Activated CD4-positive, alpha-beta T cell treated with anti-CD3 and anti-CD28 coated beads, Interleukin-2, amount 50 U/mL, for 4 hours (primary cell): ENCODE data around the gene ROR1.

ENCODE experiments used
- DNase-seq, 2 experiments: peaks; one replicate each; pipeline ENCODE4 v3.0.0-alpha.2; 2020

Gene ROR1

GRCh38 chr1:64162804-64163203 lies 389.0 kb downstream of the ROR1 start:
- DNase-seq: no peak

DNA sequence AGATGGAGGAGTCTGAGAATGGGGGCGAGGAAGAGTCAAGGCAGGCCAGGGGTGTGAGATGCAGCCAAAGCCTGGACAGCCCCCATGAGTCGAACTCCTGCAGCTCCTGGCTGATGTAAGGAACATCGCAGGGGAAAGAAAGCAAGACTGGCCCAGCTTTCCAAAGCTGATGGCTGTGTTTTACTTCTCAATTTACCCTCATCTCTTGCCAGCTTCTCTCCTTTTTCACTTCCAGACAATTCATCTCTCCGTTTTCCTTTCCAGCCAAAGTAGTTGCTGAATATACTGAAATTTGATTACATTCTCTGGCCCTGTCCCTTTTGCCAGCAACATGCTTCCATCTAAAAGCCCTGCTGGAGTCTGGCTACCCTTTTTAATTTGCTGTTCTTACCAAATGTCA lies 389.6 kb downstream of the ROR1 start:
- no peak for DNase-seq

- DNase-seq: no peak
Measured at GRCh38 chr1:64163970-64164369, 390.2 kb downstream of the ROR1 start.

- DNase-seq: no peak
Measured at GRCh38 chr1:64166629-64167028, 392.8 kb downstream of the ROR1 start.

GRCh38 chr1:64167176-64167575 lies 393.4 kb downstream of the ROR1 start:
- DNase-seq: no peak

DNA sequence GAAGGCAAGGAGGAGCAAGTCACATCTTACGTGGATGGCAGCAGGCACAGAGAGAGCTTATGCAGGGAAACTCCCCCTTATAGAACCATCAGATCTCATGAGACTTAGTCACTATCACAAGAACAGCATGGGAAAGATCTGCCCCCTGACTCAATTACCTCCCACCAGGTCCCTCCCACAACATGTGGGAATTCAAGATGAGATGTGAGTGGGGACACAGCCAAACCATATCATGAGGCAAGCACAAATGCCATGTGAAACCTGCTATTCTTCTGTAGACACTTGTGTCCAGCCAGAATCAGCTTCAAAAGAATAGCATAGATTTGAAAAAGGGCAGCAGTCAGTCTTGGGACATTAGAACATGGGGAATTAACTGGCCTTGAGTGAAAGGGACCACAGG lies 397.4 kb downstream of the ROR1 start:
- DNase-seq: no peak

DNA sequence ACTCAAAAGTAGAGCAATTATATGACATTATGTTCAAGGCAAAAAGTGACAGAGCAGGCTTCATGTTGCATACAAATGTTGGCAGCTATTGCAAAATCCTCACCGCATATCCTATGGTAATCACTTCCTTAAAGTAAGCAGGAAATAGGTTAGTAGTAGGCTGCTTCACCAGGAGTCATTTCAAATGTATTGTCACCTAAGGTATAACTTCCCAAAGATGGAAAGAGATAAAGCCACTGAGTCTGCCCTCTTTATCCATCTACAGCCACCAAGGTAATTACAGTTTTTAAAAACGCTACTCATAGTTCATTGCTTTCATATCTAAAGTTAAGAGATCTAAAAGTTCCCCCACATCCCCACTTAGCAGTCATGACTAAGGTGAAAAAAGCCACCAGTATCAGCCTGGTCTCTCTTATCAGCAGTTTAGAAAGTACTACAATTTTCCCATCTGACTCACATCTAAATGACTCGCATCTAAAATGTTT lies 398.0 kb downstream of the ROR1 start:
- no peak for DNase-seq

GRCh38 chr1:64172458-64172983 lies 398.7 kb downstream of the ROR1 start:
- DNase-seq: no peak

GRCh38 chr1:64173336-64173940 lies 399.6 kb downstream of the ROR1 start:
- no peak for DNase-seq

GRCh38 chr1:64175639-64176038 lies 401.8 kb downstream of the ROR1 start:
- DNase-seq: no peak

DNA sequence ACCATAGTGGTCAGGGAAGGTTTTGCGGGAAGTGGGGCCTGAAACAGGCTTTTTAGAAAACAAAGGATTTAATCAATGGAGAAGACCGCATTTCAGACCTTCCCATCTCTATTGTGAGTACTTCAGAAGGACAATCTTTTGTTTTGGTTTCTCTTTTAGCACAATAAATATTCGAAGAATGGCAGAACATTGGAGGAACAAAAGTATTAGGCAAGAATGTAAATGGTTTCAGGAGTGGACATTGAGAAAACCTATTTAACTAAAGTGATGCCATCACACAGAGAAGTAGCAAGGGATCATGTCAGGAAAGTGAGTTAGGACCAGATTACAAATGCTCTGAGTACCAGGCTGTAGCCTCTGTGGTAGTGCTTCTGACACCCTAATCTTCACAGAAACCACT lies 402.8 kb downstream of the ROR1 start:
- DNase-seq: no peak

DNA sequence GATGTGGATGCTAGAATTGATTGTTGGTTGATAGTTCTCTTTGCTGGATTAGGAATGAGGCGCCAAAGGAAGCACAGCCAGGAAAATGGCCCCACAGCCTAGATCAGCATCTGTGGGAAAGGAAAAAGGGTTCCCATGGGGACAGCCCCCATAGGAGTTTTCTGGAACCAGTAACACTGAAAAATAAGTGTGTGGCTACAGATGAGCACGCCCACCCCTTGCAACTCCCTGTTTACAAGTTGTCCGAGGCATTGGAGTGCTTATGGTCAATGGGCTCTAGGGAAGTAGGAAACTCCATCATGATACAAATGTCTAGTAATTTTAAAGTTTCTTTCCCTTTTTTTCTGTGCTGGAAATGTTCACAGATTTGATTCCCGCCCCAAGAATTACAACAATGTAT lies 405.8 kb downstream of the ROR1 start:
- no peak for DNase-seq

GRCh38 chr1:64182207-64182606 lies 408.4 kb downstream of the ROR1 start:
- no peak for DNase-seq

GRCh38 chr1:64183395-64184002 lies 409.7 kb downstream of the ROR1 start:
- no peak for DNase-seq

DNA sequence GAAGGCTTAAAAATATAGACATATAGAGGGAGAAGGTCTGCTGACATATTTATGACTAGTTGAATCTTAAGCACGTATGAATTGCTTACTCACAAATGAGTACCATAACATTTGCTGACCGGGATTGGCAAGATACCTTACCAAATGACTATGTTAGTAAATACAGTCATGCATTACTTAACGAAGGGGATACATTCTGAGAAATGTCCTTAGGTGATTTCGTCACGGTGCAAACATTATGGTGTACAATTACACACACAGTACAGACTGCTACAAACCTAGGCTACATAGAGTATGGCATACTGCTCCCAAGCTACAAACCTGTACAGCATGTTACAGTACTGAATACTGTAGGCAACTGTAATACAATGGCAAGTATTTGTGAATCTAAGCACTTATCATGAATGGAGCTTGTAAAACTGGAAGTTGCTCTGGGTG lies 410.2 kb downstream of the ROR1 start:
- no peak for DNase-seq

GRCh38 chr1:64186138-64186897 lies 412.5 kb downstream of the ROR1 start:
- DNase-seq: no peak

DNA sequence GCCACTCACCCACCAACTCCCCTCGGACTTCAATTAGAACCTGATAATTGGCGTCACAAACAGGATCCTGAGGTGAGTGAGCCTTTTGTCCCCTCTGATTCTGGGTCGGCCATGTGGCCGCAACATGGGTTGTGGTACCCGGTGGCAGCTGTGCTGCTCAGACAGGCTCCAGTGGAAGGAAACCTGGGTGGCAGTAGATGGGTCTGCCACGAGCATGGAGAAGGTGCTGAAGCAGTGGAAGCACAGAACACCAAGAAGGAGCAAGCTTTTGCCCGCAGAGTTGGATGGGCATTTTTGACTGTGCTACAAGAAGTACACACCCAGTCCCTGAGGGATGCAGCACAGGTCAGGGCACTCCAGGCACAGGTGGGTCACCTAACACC lies 413.1 kb downstream of the ROR1 start:
- DNase-seq: no peak

- DNase-seq: no peak
Measured at GRCh38 chr1:64187646-64188045, 413.8 kb downstream of the ROR1 start.

DNA sequence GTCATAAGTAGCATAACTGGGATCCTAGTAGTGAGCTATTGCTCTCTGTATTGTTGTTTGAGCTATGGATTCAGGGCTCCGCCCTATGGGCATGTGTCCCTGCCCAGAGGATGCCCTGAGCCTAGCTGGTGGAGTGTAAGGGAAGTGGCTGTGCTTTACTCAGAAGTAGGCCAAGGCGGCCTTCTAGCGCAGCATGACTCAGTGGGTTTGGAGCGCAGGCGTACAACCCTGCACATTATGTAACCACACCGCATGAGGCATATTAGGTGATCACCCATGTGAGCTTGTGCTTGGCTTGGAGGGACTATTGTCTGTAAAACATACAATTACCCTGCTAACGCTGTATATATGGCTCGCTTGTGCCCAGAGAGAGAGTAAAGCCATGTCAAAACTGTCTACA lies 418.5 kb downstream of the ROR1 start:
- DNase-seq: no peak

GRCh38 chr1:64194168-64195080 lies 420.6 kb downstream of the ROR1 start:
- DNase-seq: no peak

- DNase-seq: no peak
Measured at GRCh38 chr1:64195081-64195395, 421.2 kb downstream of the ROR1 start.

DNA sequence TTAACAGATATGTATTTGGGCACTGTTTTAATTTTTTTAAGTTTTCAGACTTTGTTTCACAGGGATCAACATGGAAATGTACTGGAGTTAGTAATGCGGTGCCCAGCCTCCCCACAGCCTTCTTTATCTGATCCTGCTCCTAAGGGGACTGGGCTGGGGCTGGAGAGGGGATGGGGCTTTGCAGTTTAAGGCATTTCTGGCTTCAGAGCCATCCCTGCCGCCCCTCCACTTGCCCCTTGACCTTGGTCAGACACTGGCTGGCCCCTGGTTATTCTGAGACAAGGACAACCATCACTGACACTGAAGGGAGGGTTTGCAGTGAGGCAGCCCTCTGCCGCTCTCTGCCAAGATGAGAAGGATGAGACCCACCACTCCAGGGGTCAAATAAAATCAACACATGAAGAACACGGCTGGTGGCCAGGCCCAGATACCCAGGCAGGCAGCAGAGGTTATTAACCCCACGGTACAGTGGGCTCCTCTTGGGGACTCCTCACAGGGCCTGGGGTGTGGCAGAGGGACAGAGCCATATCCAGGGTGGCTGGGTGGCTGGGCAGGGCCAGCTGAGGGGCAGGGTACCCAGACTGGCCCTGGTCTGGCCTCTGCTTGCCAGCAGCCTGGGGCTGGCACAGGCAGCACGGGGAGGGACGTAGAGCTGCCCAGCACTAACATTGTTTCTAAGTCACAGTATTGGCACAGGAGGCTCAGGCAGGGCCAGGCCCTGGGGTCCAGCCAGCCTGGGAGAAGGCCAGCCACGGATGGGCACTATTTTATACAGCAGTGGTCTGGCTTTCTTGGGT lies 422.5 kb downstream of the ROR1 start:
- DNase-seq: no peak
